ENCODE data around the gene SRPK3.

SRPK3 gene

GRCh38 chrX:153830640-153831428, 50.0 kb downstream of the SRPK3 start:
- DNase-seq (ENCODE audit: low read depth in 2 of 2) = no peak

- DNase-seq (ENCODE audit: low read depth in 2 of 2) = no peak
Observed at GRCh38 chrX:153831429-153832150, 50.7 kb downstream of the SRPK3 start.

GRCh38 chrX:153832728-153833127, 51.9 kb downstream of the SRPK3 start:
- DNase-seq (ENCODE audit: low read depth in 2 of 2) = no peak
